GM23248 (cell line): Measurements from ENCODE around the gene SLC10A7. TPM values are rescaled to one million over a fixed set of nuclear protein-coding genes. Genes with fewer than 3 reads are reported as not detected.

ENCODE experiments used
- DNase-seq: peaks from one replicate; pipeline ENCODE4 v3.0.0-alpha.2; 2015
- H2AFZ ChIP-seq: fragments of 200-600 bp; sonication (generic); 2 replicates; pipeline ENCODE4 v1.6.1; 2016; ENCODE audit warnings: antibody characterized with exemption
- H3F3A ChIP-seq: fragments of 200-600 bp; sonication (generic); 2 replicates; pipeline ENCODE4 v1.6.1; 2016; ENCODE audit warnings: mild to moderate bottlenecking, antibody characterized with exemption, mixed run types; ENCODE audit not compliant: insufficient read depth
- H3K27ac ChIP-seq: fragments of 200-600 bp; sonication (generic); 2 replicates; pipeline ENCODE4 v1.5.1; 2016; ENCODE audit warnings: mild to moderate bottlenecking
- H3K27me3 ChIP-seq: fragments of 200-600 bp; sonication (generic); replicated peaks from 2 replicates; pipeline ENCODE4 v1.6.1; 2016; ENCODE audit warnings: mild to moderate bottlenecking; ENCODE audit not compliant: insufficient read depth
- H3K36me3 ChIP-seq: fragments of 200-600 bp; sonication (generic); 2 replicates; pipeline ENCODE4 v1.6.1; 2016; ENCODE audit warnings: low read depth, mild to moderate bottlenecking
- H3K4me1 ChIP-seq: fragments of 200-600 bp; sonication (generic); 2 replicates; pipeline ENCODE4 v1.6.1; 2016; ENCODE audit warnings: mild to moderate bottlenecking; ENCODE audit not compliant: insufficient read depth
- H3K4me2 ChIP-seq: fragments of 200-600 bp; sonication (generic); one replicate; pipeline ENCODE4 v1.6.1; 2016; ENCODE audit warnings: mild to moderate bottlenecking; ENCODE audit not compliant: unreplicated experiment
- H3K4me3 ChIP-seq: fragments of 200-600 bp; sonication (generic); 2 replicates; pipeline ENCODE4 v1.5.1; 2016; ENCODE audit warnings: mild to moderate bottlenecking
- H3K79me2 ChIP-seq: fragments of 200-600 bp; sonication (generic); 2 replicates; pipeline ENCODE4 v1.6.1; 2016; ENCODE audit warnings: mild to moderate bottlenecking; ENCODE audit not compliant: insufficient read depth
- H3K9ac ChIP-seq: fragments of 200-600 bp; sonication (generic); 2 replicates; pipeline ENCODE4 v1.6.1; 2016; ENCODE audit warnings: mild to moderate bottlenecking
- H3K9me2 ChIP-seq: fragments of 200-600 bp; sonication (generic); 2 replicates; pipeline ENCODE4 v1.6.1; 2016; ENCODE audit warnings: mixed run types, mild to moderate bottlenecking, moderate library complexity; ENCODE audit not compliant: insufficient read depth
- H3K9me3 ChIP-seq: fragments of 200-600 bp; sonication (generic); one replicate; pipeline ENCODE4 v1.6.1; 2017; ENCODE audit warnings: low read depth
- H4K20me1 ChIP-seq: fragments of 200-600 bp; sonication (generic); 2 replicates; pipeline ENCODE4 v1.6.0; 2016; ENCODE audit not compliant: insufficient read depth
- EZH2 ChIP-seq: fragments of 200-600 bp; sonication (generic); IDR thresholded peaks from 2 replicates; pipeline ENCODE4 v1.6.1; 2018; ENCODE audit warnings: antibody characterized with exemption, mild to moderate bottlenecking; ENCODE audit not compliant: insufficient read depth, poor library complexity, severe bottlenecking
- EZH2phosphoT487 ChIP-seq: fragments of 200-600 bp; sonication (generic); IDR thresholded peaks from 2 replicates; pipeline ENCODE4 v1.6.1; 2018; ENCODE audit warnings: antibody characterized with exemption, moderate library complexity, mild to moderate bottlenecking, low read depth; ENCODE audit not compliant: insufficient read depth
- WGBS, 2 experiments: methylation state at CpG; one replicate each; pipeline ENCODE4 v1.1.6; 2015 to 2017; ENCODE audit warnings: low lambda C conversion rate in 2 of 2, low coverage in 1 of 2; ENCODE audit errors: missing lambda C conversion rate in 2 of 2; 5-methylcytosine and 5-hydroxymethylcytosine counted together
- in situ Hi-C: fragments of 300-500 bp; cut with MboI; formaldehyde crosslinking; loops from 2 replicates; pipeline ENCODE4 v1.15.0; 2020
- polyA plus RNA-seq: library from polyadenylated mRNA; unstranded; fragments of >200 nt; fragmentation: Nextera tagmentation; extraction: Ambion mirVana; gene quantifications from 2 replicates; pipeline ENCODE4 v1.2.1, GENCODE V29; 2016
- total RNA-seq: library from RNA; depleted of rRNA; stranded (reverse); fragments of >200 nt; shearing (Covaris generic); gene quantifications from 2 replicates; pipeline ENCODE4 v1.2.3, GENCODE V29; 2014

SLC10A7 gene
- total and polyA plus RNA-seq, 2 experiments from 2014 or later: 4.5 to 8.1 TPM

- Histone ChIP-seq H3F3A (no peaks in the 10 kb centered on the region), H3K9ac (no peak overlapping the region), H3K27me3 (no peaks in the 10 kb centered on the region), H3K27ac (no peak overlapping the region), H3K4me1 (no peaks in the 10 kb centered on the region), H3K4me2 (no peak overlapping the region), H4K20me1 (no peaks in the 10 kb centered on the region), H3K4me3 (no peak overlapping the region), H2AFZ (no peak overlapping the region), H3K36me3 (no peaks in the 10 kb centered on the region), H3K9me2 (no peaks in the 10 kb centered on the region), H3K9me3 (no peaks in the 10 kb centered on the region), H3K79me2 (no peaks in the 10 kb centered on the region)
- WGBS, 2 experiments: 90 to 98% methylated on average over 1 of the region's 1 CpG
- in situ Hi-C loops: loop anchor here (25.0 kb wide), 1 partner anchor 745 kb away; no protein-coding TSS in a partner anchor
- DNase-seq: peak; percentile 56
- no peak for TF ChIP-seq EZH2
- TF ChIP-seq EZH2phosphoT487: no peak
Measured at GRCh38 chr4:146342600-146343192, 179.0 kb downstream of the SLC10A7 start.

- H3K27ac ChIP-seq: no peak overlapping the region
- H3K9me2 ChIP-seq: no peaks in the 10 kb centered on the region
- no peak overlapping the region for H3K4me3 ChIP-seq
- H3K9ac ChIP-seq: no peak overlapping the region
- H3K4me1 ChIP-seq: peaks cover 9% of the 10 kb centered on the region
- H3F3A ChIP-seq: 0 out of 2 replicates have a peak, but pooled peaks cover 4% of the 10 kb centered on the region
- peak; percentile 77 for DNase-seq
- no peak overlapping the region for H3K4me2 ChIP-seq
- no peaks in the 10 kb centered on the region for H3K27me3 ChIP-seq
- no peaks in the 10 kb centered on the region for H3K36me3 ChIP-seq
- H2AFZ ChIP-seq: no peak overlapping the region
- in situ Hi-C loops: loop anchor here (25.0 kb wide), 1 partner anchor 747 kb away; no protein-coding TSS in a partner anchor
- no peaks in the 10 kb centered on the region for H3K79me2 ChIP-seq
- no peaks in the 10 kb centered on the region for H4K20me1 ChIP-seq
- TF ChIP-seq EZH2phosphoT487: no peak
- no peak for TF ChIP-seq EZH2
- no peaks in the 10 kb centered on the region for H3K9me3 ChIP-seq
Measured at GRCh38 chr4:146340798-146341197, 180.9 kb downstream of the SLC10A7 start.

GRCh38 chr4:146338512-146338911 is 183.2 kb downstream of the SLC10A7 start:
- no peaks in the 10 kb centered on the region for H4K20me1 ChIP-seq
- no peaks in the 10 kb centered on the region for H3K79me2 ChIP-seq
- H3K36me3 ChIP-seq: no peaks in the 10 kb centered on the region
- no peak overlapping the region for H3K4me3 ChIP-seq
- peaks cover 13% of the 10 kb centered on the region for H3F3A ChIP-seq
- no peak overlapping the region for H2AFZ ChIP-seq
- no peaks in the 10 kb centered on the region for H3K9me3 ChIP-seq
- no peaks in the 10 kb centered on the region for H3K27me3 ChIP-seq
- no peak overlapping the region for H3K27ac ChIP-seq
- H3K9me2 ChIP-seq: no peaks in the 10 kb centered on the region
- TF ChIP-seq EZH2: no peak
- no peak for TF ChIP-seq EZH2phosphoT487
- no peak overlapping the region for H3K4me2 ChIP-seq
- peak; percentile 20 for DNase-seq
- in situ Hi-C loops: loop anchor here (10.0 to 25.0 kb wide), 2 partner anchors 576 to 749 kb away; no protein-coding TSS in a partner anchor
- H3K9ac ChIP-seq: no peak overlapping the region
- peaks cover 25% of the 10 kb centered on the region for H3K4me1 ChIP-seq

GRCh38 chr4:146336410-146336807 is 185.3 kb downstream of the SLC10A7 start:
- H3K27me3 ChIP-seq: no peaks in the 10 kb centered on the region
- H2AFZ ChIP-seq: no peak overlapping the region
- no peak overlapping the region for H3K9ac ChIP-seq
- no peak for DNase-seq
- no peak overlapping the region for H3K27ac ChIP-seq
- H3K4me1 ChIP-seq: peaks cover 29% of the 10 kb centered on the region
- H3K36me3 ChIP-seq: no peaks in the 10 kb centered on the region
- WGBS, 2 experiments: 34 to 35% methylated on average over 1 of the region's 1 CpG
- in situ Hi-C loops: loop anchor here (10.0 to 25.0 kb wide), 2 partner anchors 578 to 751 kb away; no protein-coding TSS in a partner anchor
- H3K9me3 ChIP-seq: no peaks in the 10 kb centered on the region
- H3F3A ChIP-seq: peaks cover 13% of the 10 kb centered on the region
- no peaks in the 10 kb centered on the region for H3K9me2 ChIP-seq
- TF ChIP-seq EZH2 (no peak), EZH2phosphoT487 (no peak)
- no peaks in the 10 kb centered on the region for H3K79me2 ChIP-seq
- H3K4me3 ChIP-seq: no peak overlapping the region
- H4K20me1 ChIP-seq: no peaks in the 10 kb centered on the region
- H3K4me2 ChIP-seq: no peak overlapping the region
